ENCODE measurements around the gene FRMD4A.
"Not testable (repeated sequence)": the region's sequence is repeated elsewhere in the genome, so short reads cannot be mapped to it uniquely, and the experiment has no call there.

Gene FRMD4A

GRCh38 chr10:14089556-14090292 lies 241.0 kb downstream of the FRMD4A start:
- DNase-seq, result peak in 2 of 3 experiments; percentile 25 to 61

GRCh38 chr10:14087566-14087965 lies 243.2 kb downstream of the FRMD4A start:
- DNase-seq, result peak in 2 of 3 experiments; percentile 65 to 86

GRCh38 chr10:14086596-14086995 lies 244.1 kb downstream of the FRMD4A start:
- peak in 2 of 3 experiments; percentile 38 to 45 for DNase-seq

- DNase-seq, result no peak
These were observed 245.8 kb downstream of the FRMD4A start for GRCh38 chr10:14084875-14085274.

GRCh38 chr10:14080795-14081194 lies 249.9 kb downstream of the FRMD4A start:
- DNase-seq, result no peak

DNA sequence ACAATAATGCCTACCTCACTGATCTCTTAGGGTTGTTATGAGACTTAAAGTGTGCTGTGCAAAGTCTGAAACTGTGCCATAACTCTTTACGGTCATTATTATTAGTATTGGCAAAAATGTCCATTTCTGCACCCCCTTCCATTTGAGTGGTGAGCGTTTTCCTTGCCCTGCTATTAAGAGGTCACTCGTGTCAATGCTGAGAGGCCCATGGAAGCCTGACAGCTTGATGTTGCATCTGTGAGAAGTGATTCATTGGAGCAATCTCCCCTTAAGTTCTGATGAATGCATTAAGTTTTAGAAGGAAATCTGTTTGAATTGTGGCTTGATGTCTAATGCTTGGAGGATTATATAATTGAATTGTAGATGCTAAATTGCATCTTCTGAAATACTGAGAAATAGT lies 253.3 kb downstream of the FRMD4A start:
- DNase-seq, result no peak

DNA sequence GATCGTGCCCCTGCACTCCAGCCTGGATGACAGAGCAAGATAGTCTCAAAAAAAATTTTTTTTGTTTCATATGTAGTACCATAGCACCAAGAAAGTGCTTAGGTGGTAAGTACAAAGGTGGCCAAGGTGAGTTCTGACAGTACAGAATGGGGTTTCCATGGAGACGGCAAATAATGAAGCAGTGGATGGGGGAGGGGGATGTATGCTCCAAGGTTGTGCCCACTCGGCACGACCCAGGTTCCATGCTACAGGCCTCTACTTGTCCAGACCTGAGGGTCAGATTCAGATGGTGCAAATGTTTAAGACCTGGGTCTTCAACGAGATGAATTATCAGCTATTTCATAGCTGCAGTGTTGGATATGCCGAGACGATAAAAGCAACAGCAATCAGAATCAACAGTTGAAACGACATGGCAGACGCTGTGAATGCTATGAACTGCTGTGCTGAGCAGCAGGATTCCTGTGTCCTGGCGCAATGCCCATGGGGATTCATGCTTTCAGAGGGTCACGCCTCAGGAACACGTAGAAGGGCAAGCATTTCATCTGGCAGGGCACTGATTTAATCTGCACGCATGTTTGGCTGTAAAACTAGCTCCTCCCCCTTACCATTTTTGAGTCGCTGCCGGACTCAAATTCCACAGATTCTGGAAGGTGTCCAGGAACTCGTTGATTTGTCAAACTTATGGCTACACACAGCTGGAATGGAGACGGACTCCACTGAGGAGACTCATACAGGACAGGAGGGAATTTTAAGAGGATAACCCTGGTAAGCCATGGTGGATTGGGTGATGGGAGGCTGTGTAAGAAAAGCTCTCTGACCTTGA lies 256.5 kb downstream of the FRMD4A start:
- DNase-seq, result peak; percentile 39 to 91 (median 78)

DNA sequence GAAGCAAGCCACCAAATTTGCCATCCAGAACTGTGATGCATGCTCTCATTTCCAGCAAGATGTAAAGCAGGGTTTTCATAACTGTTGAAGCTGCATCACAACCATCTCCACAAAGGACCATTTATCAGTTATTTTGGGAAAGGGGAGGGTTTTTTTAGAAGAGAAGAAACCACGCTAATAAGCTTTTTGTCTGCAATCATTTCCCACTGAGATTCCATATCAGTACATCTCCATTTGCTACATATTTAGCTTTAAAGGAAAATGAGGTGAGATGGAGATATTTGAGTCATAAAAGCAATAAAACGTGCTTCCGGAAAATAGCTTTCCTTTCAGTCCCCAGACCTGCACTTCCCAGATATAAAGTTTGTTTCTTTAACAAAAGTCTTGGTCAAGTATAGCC lies 258.2 kb downstream of the FRMD4A start:
- DNase-seq, result no peak

GRCh38 chr10:14071956-14072355 lies 258.8 kb downstream of the FRMD4A start:
- no peak for DNase-seq

DNA sequence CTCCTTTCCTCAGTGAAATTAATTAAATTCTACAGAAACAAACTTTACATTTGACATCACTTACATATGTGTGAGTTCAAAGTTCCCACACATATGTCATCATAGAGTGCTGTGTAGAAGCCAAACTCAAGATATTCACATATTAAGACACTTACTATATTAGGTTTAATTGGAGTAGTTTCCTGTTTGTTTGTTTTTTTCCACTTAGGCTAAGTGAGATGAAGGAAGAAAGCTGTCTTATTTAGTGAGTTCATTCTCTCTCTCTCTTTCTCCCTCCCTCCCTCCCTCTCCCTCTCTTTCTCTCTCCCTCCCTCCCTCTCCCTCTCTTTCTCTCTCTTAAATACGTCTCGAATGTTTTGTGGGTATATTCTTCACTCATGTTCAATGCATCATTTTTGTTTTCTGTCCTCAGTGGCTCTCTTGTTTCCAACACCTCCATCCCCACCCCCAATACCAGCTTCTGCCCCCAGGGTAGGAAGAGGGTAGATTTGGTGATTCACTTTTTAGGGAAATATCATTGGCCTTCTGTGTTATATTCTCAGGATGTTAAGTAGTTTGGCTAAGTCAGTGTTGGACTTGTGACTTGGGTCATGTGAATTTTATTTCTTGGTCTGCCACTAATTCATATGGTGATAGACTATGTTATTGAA lies 262.0 kb downstream of the FRMD4A start:
- no peak for DNase-seq

- not testable (repeated sequence) for DNase-seq
These were observed 263.1 kb downstream of the FRMD4A start for GRCh38 chr10:14067638-14068037.

GRCh38 chr10:14066106-14066505 lies 264.6 kb downstream of the FRMD4A start:
- DNase-seq, result no peak

DNA sequence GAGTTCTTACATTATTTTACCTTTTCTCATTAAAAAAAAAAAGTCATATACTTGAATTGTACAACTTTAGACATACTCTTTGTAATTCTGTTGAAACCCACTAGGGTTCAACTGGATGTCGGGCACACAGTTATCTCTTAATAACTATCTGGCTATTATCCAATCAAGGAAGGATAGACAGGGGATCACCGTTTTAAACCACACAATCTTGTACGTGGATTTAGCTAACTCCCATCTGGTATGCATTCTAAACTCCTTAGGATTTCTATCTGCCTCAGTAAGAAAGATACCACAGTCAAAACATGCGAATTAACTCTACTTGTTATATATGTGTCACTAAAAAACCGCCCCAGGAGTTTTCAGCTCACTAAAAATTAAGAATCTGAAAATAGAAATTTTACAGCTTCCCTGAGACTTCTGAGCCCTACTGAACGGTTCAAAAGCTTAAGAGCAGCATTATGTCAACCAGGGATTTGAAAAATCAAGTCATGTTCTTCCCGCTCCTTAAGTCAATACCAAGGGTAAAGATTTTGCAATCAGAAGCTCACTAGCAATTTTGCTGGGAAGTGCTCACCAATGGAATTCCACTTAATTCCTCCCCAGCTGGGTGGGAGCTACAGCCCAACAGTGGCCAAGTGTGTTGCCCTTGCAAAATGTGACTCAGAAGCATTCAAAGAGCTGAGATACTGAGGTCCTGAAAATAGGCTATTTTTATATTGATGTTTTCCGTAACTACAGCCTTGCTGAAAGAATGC lies 267.0 kb downstream of the FRMD4A start:
- no peak for DNase-seq

DNA sequence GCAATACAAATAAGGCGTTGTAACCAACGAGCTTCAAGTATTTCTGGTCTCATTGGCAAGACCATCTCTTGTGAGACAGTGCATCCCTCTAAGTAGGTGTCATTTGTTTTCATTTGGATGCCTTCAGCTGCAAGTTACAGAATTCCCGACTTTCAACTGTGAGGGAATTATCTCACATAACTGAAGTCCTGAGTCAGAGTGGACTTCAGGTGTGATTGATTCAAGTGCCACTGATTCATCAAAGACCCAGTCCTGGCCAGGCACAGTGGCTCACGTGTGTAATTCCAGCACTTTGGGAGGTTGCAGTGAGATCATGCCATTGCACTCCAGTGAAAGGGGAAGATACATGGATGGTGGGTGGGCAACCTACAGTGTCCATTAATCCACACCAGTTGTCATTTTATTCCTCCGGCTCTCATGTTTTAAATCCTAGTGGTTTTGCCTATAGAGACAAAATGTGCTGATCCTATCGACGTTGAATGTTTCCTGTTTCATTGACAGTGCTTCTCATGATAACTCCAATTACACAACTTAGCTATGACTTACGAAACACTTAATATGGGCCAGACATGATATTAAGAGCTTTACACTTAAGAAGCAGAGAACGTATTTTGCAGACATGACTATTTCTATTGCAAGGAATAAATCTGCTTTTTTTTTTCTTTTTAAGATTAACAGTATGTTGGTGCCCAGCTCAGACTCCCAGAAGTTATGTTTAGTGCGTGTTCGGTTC lies 268.0 kb downstream of the FRMD4A start:
- DNase-seq, result no peak

DNA sequence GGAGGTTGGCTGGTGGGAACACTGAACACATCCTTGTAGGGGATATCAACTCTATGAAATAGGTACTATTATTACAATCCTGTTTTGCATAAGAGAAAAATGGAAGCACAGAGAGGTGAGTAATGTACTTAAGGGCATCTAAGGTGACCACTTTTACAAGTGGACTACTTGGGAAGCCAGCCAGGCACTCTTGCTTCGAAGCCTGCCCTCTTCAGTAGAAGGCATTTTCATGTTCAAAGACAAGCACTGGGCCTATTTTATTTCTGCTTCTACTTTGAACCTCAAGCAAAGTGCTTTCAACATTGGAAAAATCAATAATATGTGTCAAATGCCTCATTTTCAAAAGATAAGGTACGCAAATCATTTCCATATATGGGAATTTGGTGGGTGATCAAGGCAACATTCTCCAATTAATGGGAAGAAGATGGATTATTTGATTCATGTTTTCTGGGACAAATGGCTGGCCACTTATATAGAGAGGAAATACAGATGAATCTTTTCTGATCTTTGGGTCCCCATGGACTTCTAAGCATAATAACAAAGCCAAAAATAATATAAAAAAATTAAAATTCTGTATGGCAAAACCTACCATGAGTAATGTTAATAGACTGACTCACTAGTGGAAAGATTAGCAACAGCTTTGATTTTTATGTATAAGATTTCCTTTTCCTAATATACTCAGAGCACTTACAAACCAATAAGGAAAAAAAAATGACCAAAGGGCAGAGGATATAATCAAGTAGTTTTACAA lies 270.2 kb downstream of the FRMD4A start:
- no peak for DNase-seq

DNA sequence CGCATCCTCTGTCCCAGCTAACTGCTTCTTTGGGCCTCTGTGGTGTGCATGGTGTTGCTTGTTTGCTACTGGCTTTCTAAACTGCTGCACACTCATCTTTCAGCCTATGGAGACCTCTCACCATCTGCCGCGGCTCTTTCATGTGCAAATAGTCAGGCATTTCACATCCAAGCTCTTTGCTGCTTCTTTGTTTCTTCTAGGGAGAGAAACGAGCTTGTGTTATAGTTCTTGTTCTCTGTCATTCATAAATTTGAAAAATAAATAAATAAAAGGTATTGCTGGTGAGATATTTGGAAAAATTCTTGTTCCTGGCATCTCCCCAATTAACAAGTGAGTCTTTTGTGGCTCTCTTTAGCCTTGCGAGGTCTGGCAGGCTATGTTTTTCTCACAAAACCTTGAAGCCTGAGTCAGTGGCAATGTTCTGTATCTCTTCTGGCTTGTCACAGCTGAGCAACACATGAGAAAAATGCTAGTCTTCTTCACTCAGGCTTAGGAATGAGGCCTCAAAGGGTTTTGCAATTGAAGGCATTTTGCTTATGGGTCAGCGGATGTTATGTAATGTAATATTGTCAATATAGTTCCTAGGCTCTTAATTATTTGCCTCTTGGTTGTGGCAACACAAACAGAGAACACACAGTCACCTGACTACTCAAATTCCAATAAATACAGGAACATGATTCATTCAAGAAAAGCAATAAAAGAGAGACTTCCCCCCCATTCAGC lies 274.0 kb downstream of the FRMD4A start:
- peak in 1 of 3 experiments; percentile 16 for DNase-seq

DNA sequence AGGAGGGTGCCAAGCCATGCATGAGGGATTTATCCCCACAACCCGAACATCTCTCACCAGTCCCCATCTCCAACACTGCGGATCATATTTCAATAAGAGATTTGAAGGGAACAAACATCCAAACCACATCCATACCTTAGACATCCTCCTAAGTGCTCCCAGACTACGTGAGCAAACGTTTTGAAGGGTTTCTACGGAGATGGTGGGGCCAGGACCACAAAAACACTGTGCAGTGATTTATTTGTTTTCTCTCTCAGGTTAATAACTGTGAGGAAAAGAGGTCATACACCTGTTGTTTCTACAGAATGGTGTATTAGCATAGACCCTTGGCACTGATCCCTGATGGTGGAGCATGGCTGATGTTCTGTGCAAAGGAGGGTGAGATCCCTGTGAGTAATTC lies 277.8 kb downstream of the FRMD4A start:
- peak; percentile 1 to 45 (median 17) for DNase-seq

GRCh38 chr10:14050598-14050997 lies 280.1 kb downstream of the FRMD4A start:
- no peak for DNase-seq

- peak in 1 of 3 experiments; percentile 16 for DNase-seq
These were observed 281.7 kb downstream of the FRMD4A start for GRCh38 chr10:14048930-14049613.

DNA sequence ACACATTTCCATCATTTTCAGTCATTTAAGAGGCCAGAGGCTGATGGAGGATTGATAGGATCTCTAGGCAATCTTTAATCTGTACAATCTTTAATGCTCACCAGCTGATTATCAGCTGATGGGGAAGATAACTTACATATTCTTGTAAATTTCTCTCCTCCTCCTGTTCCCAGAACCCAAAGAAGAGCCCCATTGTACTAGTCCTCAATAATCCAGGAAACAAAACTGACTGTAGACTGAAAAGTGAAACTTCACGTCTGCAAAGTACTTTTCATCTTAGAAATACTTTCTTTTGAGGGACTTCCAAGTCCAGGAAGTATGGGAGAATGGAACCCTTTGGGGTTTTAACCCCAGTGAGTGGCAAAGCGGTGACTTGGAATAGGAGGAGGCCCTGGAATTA lies 283.3 kb downstream of the FRMD4A start:
- DNase-seq, result no peak

All from NCI-H1417 (cell line).